ENCODE results near the gene LRP8.

Gene LRP8

DNA sequence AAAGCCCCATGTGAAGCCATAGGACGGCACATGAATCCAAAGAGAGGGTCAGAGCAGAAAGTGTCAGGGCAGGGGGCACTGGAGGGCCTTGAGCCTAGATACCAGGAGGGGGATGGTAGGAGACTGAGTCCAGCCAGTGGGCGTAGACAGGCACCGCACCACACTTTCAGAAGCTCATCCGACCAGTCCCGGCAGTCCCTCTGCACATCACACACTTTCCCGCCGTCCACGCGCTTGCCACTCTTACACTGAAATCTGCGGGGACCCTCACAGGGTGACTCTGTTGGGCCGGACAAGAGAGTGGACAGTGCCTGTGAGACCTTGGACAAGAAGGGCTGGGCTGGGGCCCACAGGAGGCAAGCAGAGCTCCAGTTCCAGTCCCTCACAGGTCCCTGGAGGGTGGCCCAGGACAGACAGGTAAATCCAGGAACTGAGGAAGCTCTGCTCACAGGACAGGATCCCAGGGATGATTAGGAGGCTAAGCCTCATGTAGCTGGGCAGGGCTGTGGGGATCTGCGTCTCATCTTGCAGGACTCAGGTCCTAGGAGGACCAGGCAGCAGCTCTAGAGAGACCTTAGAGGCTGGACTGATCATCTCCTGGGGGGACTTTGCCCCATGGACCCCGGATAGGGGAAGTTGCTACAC, 53.2 kb downstream of the LRP8 start:
- Histone ChIP-seq H3K9me3 (ENCODE audit: control insufficient read depth in 1 of 2, low read length in 2 of 2) (no peaks in the 10 kb centered on the region), H3K36me3 (ENCODE audit: control insufficient read depth in 1 of 2, insufficient read depth in 2 of 2, low read length in 2 of 2) (no peaks in the 10 kb centered on the region), H3K4me1 (ENCODE audit: control insufficient read depth in 1 of 2, insufficient read depth in 2 of 2, low read length in 2 of 2) (no peaks in the 10 kb centered on the region), H3K27ac (ENCODE audit: low read depth, low read length) (no peak overlapping the region), H3K9ac (ENCODE audit: low read depth in 1 of 2, low read length in 2 of 2) (no peak overlapping the region), H3K4me3 (ENCODE audit: low read depth in 1 of 2, low read length in 2 of 2) (no peak overlapping the region), H3K27me3 (ENCODE audit: control insufficient read depth in 1 of 2, insufficient read depth in 2 of 2, low read length in 2 of 2) (no peaks in the 10 kb centered on the region)

DNA sequence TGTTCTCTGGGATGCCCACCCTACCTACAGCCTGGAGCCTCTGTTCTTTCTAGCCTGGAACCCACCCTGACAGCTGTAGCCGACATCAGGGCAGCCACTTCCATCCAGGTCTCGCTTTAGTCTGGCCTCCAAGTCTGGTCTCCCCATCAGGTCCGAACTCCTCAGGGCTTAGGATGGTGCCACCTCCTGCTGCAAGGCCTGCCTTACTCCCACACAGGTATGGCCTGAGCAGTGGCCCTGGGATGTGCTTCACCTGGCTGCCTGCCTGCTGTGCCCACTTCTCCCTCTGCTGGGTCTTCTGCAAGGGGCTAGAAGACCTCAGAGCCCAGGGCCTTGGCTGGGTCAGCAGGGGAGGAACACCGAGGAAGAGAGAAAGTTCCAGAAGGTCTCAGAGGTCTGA, 53.8 kb downstream of the LRP8 start:
- Histone ChIP-seq H3K4me3 (ENCODE audit: low read depth in 1 of 2, low read length in 2 of 2) (no peak overlapping the region), H3K27ac (ENCODE audit: low read depth, low read length) (no peak overlapping the region), H3K36me3 (ENCODE audit: control insufficient read depth in 1 of 2, insufficient read depth in 2 of 2, low read length in 2 of 2) (no peaks in the 10 kb centered on the region), H3K9me3 (ENCODE audit: control insufficient read depth in 1 of 2, low read length in 2 of 2) (no peaks in the 10 kb centered on the region), H3K4me1 (ENCODE audit: control insufficient read depth in 1 of 2, insufficient read depth in 2 of 2, low read length in 2 of 2) (no peaks in the 10 kb centered on the region), H3K9ac (ENCODE audit: low read depth in 1 of 2, low read length in 2 of 2) (no peak overlapping the region), H3K27me3 (ENCODE audit: control insufficient read depth in 1 of 2, insufficient read depth in 2 of 2, low read length in 2 of 2) (no peaks in the 10 kb centered on the region)

DNA sequence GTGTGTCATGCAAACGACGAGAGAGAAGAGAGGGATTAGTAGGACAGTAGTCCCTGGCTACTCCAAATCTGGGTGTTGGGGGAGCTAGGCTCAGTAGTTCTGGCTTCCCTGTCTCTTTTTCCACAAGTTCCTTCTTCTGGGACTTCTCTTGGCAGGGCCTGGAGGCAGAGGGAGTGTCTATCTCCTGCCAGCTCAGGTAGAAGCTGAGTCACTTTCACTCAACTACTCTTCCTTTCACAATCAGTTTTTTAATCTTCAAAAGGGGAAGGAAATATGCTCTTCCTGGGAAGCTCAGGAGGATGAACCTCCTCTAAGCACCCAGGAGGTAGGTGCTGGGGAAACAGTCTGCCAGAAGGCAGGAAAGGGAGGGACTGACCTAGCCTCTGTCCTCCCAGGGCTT, 54.3 kb downstream of the LRP8 start:
- Histone ChIP-seq H3K9me3 (ENCODE audit: control insufficient read depth in 1 of 2, low read length in 2 of 2) (no peaks in the 10 kb centered on the region), H3K4me1 (ENCODE audit: control insufficient read depth in 1 of 2, insufficient read depth in 2 of 2, low read length in 2 of 2) (no peaks in the 10 kb centered on the region), H3K27ac (ENCODE audit: low read depth, low read length) (no peak overlapping the region), H3K4me3 (ENCODE audit: low read depth in 1 of 2, low read length in 2 of 2) (no peak overlapping the region), H3K9ac (ENCODE audit: low read depth in 1 of 2, low read length in 2 of 2) (no peak overlapping the region), H3K36me3 (ENCODE audit: control insufficient read depth in 1 of 2, insufficient read depth in 2 of 2, low read length in 2 of 2) (no peaks in the 10 kb centered on the region), H3K27me3 (ENCODE audit: control insufficient read depth in 1 of 2, insufficient read depth in 2 of 2, low read length in 2 of 2) (no peaks in the 10 kb centered on the region)

DNA sequence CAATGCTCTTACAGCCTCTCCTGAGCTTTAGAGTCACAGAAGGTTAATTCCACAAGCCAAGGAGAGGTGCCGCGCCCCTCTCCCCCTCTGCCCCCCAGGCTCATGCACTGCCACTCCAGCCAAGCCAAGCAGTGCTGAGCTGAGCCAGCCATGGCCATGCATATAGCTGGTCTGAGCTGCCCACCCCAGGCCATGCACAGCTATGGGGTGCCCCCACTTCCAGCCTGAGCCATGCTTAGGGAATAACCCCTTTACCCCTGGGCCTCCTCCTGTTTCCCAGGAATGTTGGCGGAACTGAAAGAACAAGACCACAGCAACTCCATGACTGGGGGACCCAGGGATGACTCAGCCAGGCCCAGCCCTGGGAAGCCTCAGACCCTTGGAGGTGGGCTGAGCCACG, 55.5 kb downstream of the LRP8 start:
- no peak overlapping the region for H3K9ac ChIP-seq (ENCODE audit: low read depth in 1 of 2, low read length in 2 of 2)

DNA sequence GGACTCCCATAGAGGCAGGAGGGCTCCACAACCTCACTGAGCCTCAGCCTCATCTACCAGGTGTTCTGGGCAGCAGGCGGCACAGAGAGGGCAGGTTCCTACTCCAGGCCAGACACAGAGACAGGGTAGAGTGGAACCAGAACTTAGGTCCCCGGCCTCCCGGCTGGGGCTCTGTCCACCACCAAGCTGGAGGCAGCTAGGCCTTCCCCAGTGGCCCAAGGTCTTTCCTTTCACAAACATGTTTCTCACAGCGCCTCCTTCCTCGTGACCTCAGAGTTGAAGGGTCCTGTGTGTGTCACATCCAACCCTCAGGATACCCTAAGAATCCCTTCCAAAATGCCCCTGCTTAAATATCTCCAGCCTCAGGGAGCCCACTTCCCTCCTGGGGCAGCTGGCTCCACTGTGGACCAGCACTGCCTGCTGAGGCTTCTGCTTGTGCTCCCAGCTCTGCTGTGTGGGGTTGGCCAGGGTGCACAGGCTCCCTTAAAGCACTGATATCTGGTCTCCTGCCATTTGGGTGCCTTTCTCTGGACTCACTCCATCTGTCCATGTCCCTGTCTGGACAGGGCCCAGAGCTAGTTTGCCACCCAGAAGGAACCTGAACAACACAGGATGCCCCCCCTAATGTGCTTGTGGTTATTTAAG, 56.3 kb downstream of the LRP8 start:
- no peak overlapping the region for H3K9ac ChIP-seq (ENCODE audit: low read depth in 1 of 2, low read length in 2 of 2)
- no peak overlapping the region for H3K27ac ChIP-seq (ENCODE audit: low read depth, low read length)
- H3K36me3 ChIP-seq (ENCODE audit: control insufficient read depth in 1 of 2, insufficient read depth in 2 of 2, low read length in 2 of 2), result no peaks in the 10 kb centered on the region
- H3K9me3 ChIP-seq (ENCODE audit: control insufficient read depth in 1 of 2, low read length in 2 of 2), result no peaks in the 10 kb centered on the region
- H3K4me1 ChIP-seq (ENCODE audit: control insufficient read depth in 1 of 2, insufficient read depth in 2 of 2, low read length in 2 of 2), result no peaks in the 10 kb centered on the region
- H3K27me3 ChIP-seq (ENCODE audit: control insufficient read depth in 1 of 2, insufficient read depth in 2 of 2, low read length in 2 of 2), result no peaks in the 10 kb centered on the region
- H3K4me3 ChIP-seq (ENCODE audit: low read depth in 1 of 2, low read length in 2 of 2), result no peak overlapping the region

More for the DNA sequence above, 55.5 kb downstream of the LRP8 start:
- H3K4me1 ChIP-seq (ENCODE audit: control insufficient read depth in 1 of 2, insufficient read depth in 2 of 2, low read length in 2 of 2), result no peaks in the 10 kb centered on the region
- no peaks in the 10 kb centered on the region for H3K36me3 ChIP-seq (ENCODE audit: control insufficient read depth in 1 of 2, insufficient read depth in 2 of 2, low read length in 2 of 2)
- H3K9me3 ChIP-seq (ENCODE audit: control insufficient read depth in 1 of 2, low read length in 2 of 2), result no peaks in the 10 kb centered on the region
- no peak overlapping the region for H3K4me3 ChIP-seq (ENCODE audit: low read depth in 1 of 2, low read length in 2 of 2)
- no peak overlapping the region for H3K27ac ChIP-seq (ENCODE audit: low read depth, low read length)
- no peaks in the 10 kb centered on the region for H3K27me3 ChIP-seq (ENCODE audit: control insufficient read depth in 1 of 2, insufficient read depth in 2 of 2, low read length in 2 of 2)

DNA sequence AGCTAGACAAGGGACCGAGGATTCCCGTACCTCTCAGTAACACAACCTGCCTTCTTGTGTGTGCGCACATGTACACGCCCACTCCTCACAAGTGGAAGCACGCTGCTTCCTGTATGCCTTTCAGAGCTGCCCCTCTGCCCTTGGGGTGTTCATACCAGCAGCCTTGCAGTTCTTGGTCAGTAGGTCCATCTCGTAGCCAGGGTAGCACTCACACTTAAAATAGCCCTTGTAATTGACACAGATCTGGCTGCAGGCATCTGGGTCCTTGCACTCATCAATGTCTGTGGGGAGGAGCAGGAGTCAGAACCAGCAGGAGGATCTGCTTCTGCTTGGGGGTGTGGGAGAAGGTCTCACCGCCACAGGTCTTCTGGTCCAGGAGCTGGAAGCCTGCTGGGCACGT, 57.0 kb downstream of the LRP8 start:
- H3K9me3 ChIP-seq (ENCODE audit: control insufficient read depth in 1 of 2, low read length in 2 of 2), result no peaks in the 10 kb centered on the region
- H3K4me3 ChIP-seq (ENCODE audit: low read depth in 1 of 2, low read length in 2 of 2), result no peak overlapping the region
- H3K27ac ChIP-seq (ENCODE audit: low read depth, low read length), result no peak overlapping the region
- no peaks in the 10 kb centered on the region for H3K4me1 ChIP-seq (ENCODE audit: control insufficient read depth in 1 of 2, insufficient read depth in 2 of 2, low read length in 2 of 2)
- no peaks in the 10 kb centered on the region for H3K36me3 ChIP-seq (ENCODE audit: control insufficient read depth in 1 of 2, insufficient read depth in 2 of 2, low read length in 2 of 2)
- no peaks in the 10 kb centered on the region for H3K27me3 ChIP-seq (ENCODE audit: control insufficient read depth in 1 of 2, insufficient read depth in 2 of 2, low read length in 2 of 2)
- H3K9ac ChIP-seq (ENCODE audit: low read depth in 1 of 2, low read length in 2 of 2), result no peak overlapping the region

DNA sequence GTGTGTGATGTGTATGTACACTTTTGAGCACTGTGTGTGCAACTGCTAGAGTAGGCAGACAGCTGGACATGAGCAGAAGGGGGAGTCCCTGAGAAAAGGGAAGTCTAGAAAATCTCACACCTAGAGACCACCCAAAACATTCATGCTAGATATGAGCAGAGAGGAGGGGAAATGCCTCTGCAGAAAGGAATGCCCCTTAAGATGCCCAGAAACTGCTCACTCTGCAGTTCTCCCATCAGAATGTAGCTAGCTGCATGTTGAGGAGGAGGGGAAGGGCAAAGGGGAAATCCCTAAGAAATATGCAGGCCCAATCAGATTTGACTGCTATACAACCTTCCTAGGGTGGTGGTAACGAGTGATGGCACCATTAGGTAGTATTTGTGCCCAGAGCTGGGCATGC, 57.8 kb downstream of the LRP8 start:
- H3K36me3 ChIP-seq (ENCODE audit: control insufficient read depth in 1 of 2, insufficient read depth in 2 of 2, low read length in 2 of 2), result no peaks in the 10 kb centered on the region

DNA sequence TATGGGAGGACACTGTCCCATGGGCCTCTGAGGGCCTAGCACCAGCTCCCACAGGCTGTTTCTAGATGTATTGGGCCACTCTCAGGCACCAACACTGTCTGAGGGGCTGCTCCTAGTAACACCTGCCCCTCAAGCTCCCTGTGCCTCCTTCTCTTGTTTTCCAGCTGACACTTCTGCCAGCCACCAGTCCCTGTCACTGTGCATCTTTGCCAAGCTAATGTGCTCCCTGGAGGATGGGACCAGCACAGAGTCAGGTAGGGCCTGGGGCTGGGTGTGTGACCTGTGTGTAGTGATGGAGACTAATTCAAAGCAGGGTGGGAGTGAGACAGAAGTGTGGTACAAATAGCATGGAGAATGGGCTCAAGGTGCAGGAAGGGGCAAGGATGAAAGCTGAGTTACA, 60.1 kb downstream of the LRP8 start:
- Histone ChIP-seq H3K36me3 (ENCODE audit: control insufficient read depth in 1 of 2, insufficient read depth in 2 of 2, low read length in 2 of 2) (no peaks in the 10 kb centered on the region), H3K4me3 (ENCODE audit: low read depth in 1 of 2, low read length in 2 of 2) (no peak overlapping the region), H3K27ac (ENCODE audit: low read depth, low read length) (no peak overlapping the region), H3K4me1 (ENCODE audit: control insufficient read depth in 1 of 2, insufficient read depth in 2 of 2, low read length in 2 of 2) (no peaks in the 10 kb centered on the region), H3K9ac (ENCODE audit: low read depth in 1 of 2, low read length in 2 of 2) (no peak overlapping the region), H3K27me3 (ENCODE audit: control insufficient read depth in 1 of 2, insufficient read depth in 2 of 2, low read length in 2 of 2) (no peaks in the 10 kb centered on the region), H3K9me3 (ENCODE audit: control insufficient read depth in 1 of 2, low read length in 2 of 2) (no peaks in the 10 kb centered on the region)

More for the DNA sequence above, 57.8 kb downstream of the LRP8 start:
- no peaks in the 10 kb centered on the region for H3K27me3 ChIP-seq (ENCODE audit: control insufficient read depth in 1 of 2, insufficient read depth in 2 of 2, low read length in 2 of 2)
- H3K9me3 ChIP-seq (ENCODE audit: control insufficient read depth in 1 of 2, low read length in 2 of 2), result no peaks in the 10 kb centered on the region
- no peaks in the 10 kb centered on the region for H3K4me1 ChIP-seq (ENCODE audit: control insufficient read depth in 1 of 2, insufficient read depth in 2 of 2, low read length in 2 of 2)
- H3K27ac ChIP-seq (ENCODE audit: low read depth, low read length), result no peak overlapping the region
- no peak overlapping the region for H3K9ac ChIP-seq (ENCODE audit: low read depth in 1 of 2, low read length in 2 of 2)
- no peak overlapping the region for H3K4me3 ChIP-seq (ENCODE audit: low read depth in 1 of 2, low read length in 2 of 2)

DNA sequence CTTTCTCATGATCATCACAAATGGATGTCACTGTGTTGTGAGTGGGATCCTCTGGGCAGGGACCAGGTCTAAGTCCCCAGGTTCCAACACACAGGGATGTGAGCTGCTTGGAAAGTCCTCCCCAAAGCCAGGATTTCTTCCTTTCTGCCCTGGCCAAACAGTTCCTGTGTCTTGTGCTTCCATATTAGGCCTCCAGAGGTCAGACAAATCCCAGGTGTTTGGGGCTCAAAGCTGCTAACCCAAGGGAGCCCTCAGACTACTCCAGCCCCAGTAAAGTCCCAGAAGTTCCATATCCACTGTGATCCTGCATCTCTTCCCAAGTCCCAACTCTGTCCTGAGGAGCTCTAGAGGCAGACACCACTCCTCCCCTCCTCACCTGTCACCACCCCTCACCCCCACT, 61.8 kb downstream of the LRP8 start:
- H3K4me3 ChIP-seq (ENCODE audit: low read depth in 1 of 2, low read length in 2 of 2), result no peak overlapping the region
- peaks cover 0 to 3% of the 10 kb centered on the region in 2 donors for H3K4me1 ChIP-seq (ENCODE audit: control insufficient read depth in 1 of 2, insufficient read depth in 2 of 2, low read length in 2 of 2)
- H3K9me3 ChIP-seq (ENCODE audit: control insufficient read depth in 1 of 2, low read length in 2 of 2), result no peaks in the 10 kb centered on the region
- H3K27me3 ChIP-seq (ENCODE audit: control insufficient read depth in 1 of 2, insufficient read depth in 2 of 2, low read length in 2 of 2), result no peaks in the 10 kb centered on the region
- H3K27ac ChIP-seq (ENCODE audit: low read depth, low read length), result no peak overlapping the region
- no peak overlapping the region for H3K9ac ChIP-seq (ENCODE audit: low read depth in 1 of 2, low read length in 2 of 2)
- no peaks in the 10 kb centered on the region for H3K36me3 ChIP-seq (ENCODE audit: control insufficient read depth in 1 of 2, insufficient read depth in 2 of 2, low read length in 2 of 2)

DNA sequence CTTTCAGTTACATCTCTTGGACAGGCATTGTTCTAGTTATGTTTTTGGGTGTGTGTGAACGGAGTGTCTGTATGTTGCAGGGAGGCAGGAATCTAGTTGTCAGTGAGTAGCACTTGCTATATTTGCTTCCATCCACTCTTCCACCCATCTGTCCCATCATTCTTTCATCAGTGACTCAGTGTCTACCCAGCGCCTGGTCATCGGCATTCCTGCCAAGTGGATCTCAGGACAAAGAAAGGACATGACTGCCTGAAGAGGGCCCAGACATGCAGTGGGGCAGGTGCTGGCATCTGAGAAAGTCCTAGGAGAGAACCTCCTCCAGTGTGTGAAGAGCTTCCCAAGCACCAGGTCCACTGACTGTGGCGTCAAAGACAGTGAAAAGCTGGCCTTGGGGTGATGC, 62.3 kb downstream of the LRP8 start:
- Histone ChIP-seq H3K4me1 (ENCODE audit: control insufficient read depth in 1 of 2, insufficient read depth in 2 of 2, low read length in 2 of 2) (peaks cover 0 to 3% of the 10 kb centered on the region in 2 donors), H3K27me3 (ENCODE audit: control insufficient read depth in 1 of 2, insufficient read depth in 2 of 2, low read length in 2 of 2) (no peaks in the 10 kb centered on the region), H3K9me3 (ENCODE audit: control insufficient read depth in 1 of 2, low read length in 2 of 2) (no peaks in the 10 kb centered on the region), H3K36me3 (ENCODE audit: control insufficient read depth in 1 of 2, insufficient read depth in 2 of 2, low read length in 2 of 2) (no peaks in the 10 kb centered on the region), H3K27ac (ENCODE audit: low read depth, low read length) (no peak overlapping the region), H3K4me3 (ENCODE audit: low read depth in 1 of 2, low read length in 2 of 2) (no peak overlapping the region), H3K9ac (ENCODE audit: low read depth in 1 of 2, low read length in 2 of 2) (no peak overlapping the region)

Measured in duodenal mucosa (tissue), 2 donors.